HepG2 (cell line): ENCODE measurements around the gene SPAG5. TPM values are rescaled to one million over a fixed set of nuclear protein-coding genes. Genes with fewer than 3 reads are reported as not detected.

ENCODE experiments used
- ATAC-seq: fragments of 200-7000 bp; cut with Tn5 transposase; 3 replicates; pipeline ENCODE4 v1.9.1; 2020; ENCODE audit warnings: mild to moderate bottlenecking, moderate library complexity
- BruUV-seq: library from RNA; stranded (reverse); fragments of 400-500 nt; replicated peaks from 2 replicates; lab custom pipeline; 2021; lab: Mats Ljungman, UMichigan
- CTCF ChIA-PET: fragments of 300-600 bp; formaldehyde crosslinking; extraction: SDS; loops from one replicate; lab custom pipeline; 2021; ENCODE audit warnings: low total read pairs, inconsistent platforms, low intra/inter-chr PET ratio; lab: Yijun Ruan, JAX
- POLR2A ChIA-PET: fragments of 350-600 bp; sonication (Branson Sonifier 250); formaldehyde crosslinking; loops from one replicate; lab custom pipeline; 2020; ENCODE audit warnings: antibody characterized with exemption, inconsistent platforms; lab: Yijun Ruan, JAX
- DNase-seq: peaks from one replicate; pipeline ENCODE4 v3.0.0-alpha.2; 2015; ENCODE audit warnings: low spot score
- FAIRE-seq: peaks from 3 replicates; lab custom pipeline; 2011; peaks lifted over from hg19 to GRCh38; lab: Jason Lieb, UNC
- H2AFZ ChIP-seq: one replicate; pipeline ENCODE4 v1.6.1; 2011; ENCODE audit warnings: low read length, inconsistent platforms
- H3K27ac ChIP-seq: fragments of 300-600 bp; 3 replicates; pipeline ENCODE4 v1.8.0; 2011; ENCODE audit warnings: mixed run types, mild to moderate bottlenecking, mixed read lengths, low read length, inconsistent platforms; ENCODE audit not compliant: insufficient read depth; ENCODE audit errors: extremely low read length
- H3K27me3 ChIP-seq, 2 experiments: fragments of 200-600 bp in 1 of 2; 2 replicates in 1 of 2; 3 replicates in 1 of 2; pipeline versions ENCODE4 v1.6.0 to v1.8.0; 2011; ENCODE audit warnings: low read length in 2 of 2, mild to moderate bottlenecking in 2 of 2, moderate library complexity in 2 of 2, inconsistent platforms in 1 of 2; ENCODE audit not compliant: insufficient read depth in 2 of 2, control insufficient read depth in 1 of 2
- H3K36me3 ChIP-seq, 2 experiments: fragments of 200-600 bp in 1 of 2; replicated peaks in 1 of 2; 2 replicates in 1 of 2; 3 replicates in 1 of 2; pipeline versions ENCODE4 v1.5.1 to v1.8.0; 2011; ENCODE audit warnings: low read length in 2 of 2, inconsistent platforms in 1 of 2; ENCODE audit not compliant: insufficient read depth in 2 of 2, control insufficient read depth in 1 of 2
- H3K4me1 ChIP-seq: 2 replicates; pipeline ENCODE4 v1.5.1; 2012; ENCODE audit warnings: low read length, inconsistent platforms; ENCODE audit not compliant: insufficient read depth
- H3K4me2 ChIP-seq: 2 replicates; pipeline ENCODE4 v1.6.0; 2011; ENCODE audit warnings: low read depth, low read length, inconsistent platforms
- H3K4me3 ChIP-seq, 3 experiments: fragments of 200-600 bp in 1 of 3; sonication (generic), shearing (Covaris generic) in 1 of 3; replicated peaks in 1 of 3; 2 replicates each; pipeline ENCODE4 v1.5.1; 2011 to 2016; ENCODE audit warnings: low read length in 3 of 3, inconsistent platforms in 2 of 3, low read depth in 2 of 3, mild to moderate bottlenecking in 2 of 3, control low read depth in 1 of 3, mixed read lengths in 1 of 3; ENCODE audit not compliant: insufficient read depth in 1 of 3
- H3K79me2 ChIP-seq: one replicate; pipeline ENCODE4 v1.6.1; 2011; ENCODE audit warnings: low read length, inconsistent platforms; ENCODE audit not compliant: insufficient read depth
- H3K9ac ChIP-seq: 2 replicates; pipeline ENCODE4 v1.6.0; 2011; ENCODE audit warnings: mild to moderate bottlenecking, low read depth, low read length, inconsistent platforms; ENCODE audit not compliant: insufficient read depth
- H3K9me3 ChIP-seq: 2 replicates; pipeline ENCODE4 v1.5.1; 2012; ENCODE audit warnings: mild to moderate bottlenecking, low read length
- H4K20me1 ChIP-seq: 2 replicates; pipeline ENCODE4 v1.6.0; 2011; ENCODE audit warnings: inconsistent platforms, mild to moderate bottlenecking, low read length, moderate library complexity; ENCODE audit not compliant: insufficient read depth
- AGO2 ChIP-seq: fragments of 200-400 bp; formaldehyde crosslinking; optimal IDR thresholded peaks from 2 replicates; pipeline ENCODE3; 2017; ENCODE audit warnings: mild to moderate bottlenecking, low read depth, low read length, moderate library complexity
- MAZ ChIP-seq, 2 experiments: sonication (generic) in 1 of 2; formaldehyde crosslinking in 1 of 2; IDR thresholded peaks; 2 replicates each; pipeline versions ENCODE4 v1.5.0 to v1.6.1; 2012 to 2020; ENCODE audit warnings: low read depth in 2 of 2, mild to moderate bottlenecking in 2 of 2, borderline replicate concordance in 1 of 2, improper control_type of control experiment in 1 of 2, low read length in 1 of 2, missing genetic modification reagents in 1 of 2, moderate library complexity in 1 of 2
- PHF5A ChIP-seq: IDR thresholded peaks from one replicate; pipeline ENCODE4 v1.6.1; 2018; ENCODE audit warnings: low read depth, missing genetic modification reagents; ENCODE audit not compliant: unreplicated experiment
- RARG ChIP-seq: sonication (generic); formaldehyde crosslinking; IDR thresholded peaks from 2 replicates; pipeline ENCODE4 v1.4.0; 2020; ENCODE audit warnings: low read depth, mild to moderate bottlenecking, missing genetic modification reagents
- SETDB1 ChIP-seq: sonication (generic); formaldehyde crosslinking; IDR thresholded peaks from 2 replicates; pipeline ENCODE4 v1.5.1; 2020; ENCODE audit warnings: missing genetic modification reagents, mild to moderate bottlenecking, borderline replicate concordance
- SMAD1 ChIP-seq: sonication (generic); formaldehyde crosslinking; IDR thresholded peaks from 2 replicates; pipeline ENCODE4 v1.4.0; 2020; ENCODE audit warnings: missing genetic modification reagents, low read depth, mild to moderate bottlenecking, borderline replicate concordance
- SUZ12 ChIP-seq: fragments of 150-350 bp; IDR thresholded peaks from 2 replicates; pipeline ENCODE4 v1.6.1; 2014; ENCODE audit warnings: low read depth, low read length
- TMF1 ChIP-seq: sonication (generic); formaldehyde crosslinking; IDR thresholded peaks from 2 replicates; pipeline ENCODE4 v1.8.1; 2022; ENCODE audit warnings: low read depth, missing genetic modification reagents
- ZNF782 ChIP-seq: sonication (generic); formaldehyde crosslinking; IDR thresholded peaks from 2 replicates; pipeline ENCODE4 v1.4.0; 2020; ENCODE audit warnings: missing genetic modification reagents, mild to moderate bottlenecking, borderline replicate concordance
- WGBS: methylation state at CpG from one replicate; pipeline ENCODE4 v1.1.6; 2017; ENCODE audit warnings: low lambda C conversion rate; 5-methylcytosine and 5-hydroxymethylcytosine counted together
- in situ Hi-C: cut with HindIII; loops from 2 replicates; pipeline ENCODE4 v1.10.0; 2017; ENCODE audit warnings: low pct_unique_long_range_greater_than_20kb; ENCODE audit not compliant: extremely low pct_ligation_motif_present
- intact Hi-C: fragments of 100-400 bp; cut with micrococcal nuclease; formaldehyde crosslinking; loops from one replicate; pipeline ENCODE4 v1.10.0; 2022; ENCODE audit not compliant: unreplicated experiment
- polyA plus RNA-seq, 8 experiments: library from polyadenylated mRNA; depleted of rRNA in 3 of 8; stranded (reverse) in 7 of 8; unstranded in 1 of 8; fragments of >200 nt; fragmentation: Illumina TruSeq in 4 of 8; extraction: Trizol in 4 of 8; gene quantifications; 2 replicates each; pipeline versions ENCODE4 v1.2.1 to v1.2.3, GENCODE V29; 2011 to 2016; ENCODE audit warnings: low read depth in 4 of 8, missing spikeins in 1 of 8, mixed read lengths in 1 of 8; ENCODE audit not compliant: insufficient read depth in 1 of 8
- total RNA-seq, 5 experiments: library from RNA; depleted of rRNA; stranded (reverse); fragments of >200 nt; fragmentation: Illumina TruSeq; extraction: Trizol; gene quantifications; 2 replicates each; pipeline ENCODE4 v1.2.3, GENCODE V29; 2016; ENCODE audit warnings: low read depth in 1 of 5
- TF ChIP-seq, protein P1 (sequence below): sonication (generic); formaldehyde crosslinking; IDR thresholded peaks from 2 replicates; pipeline ENCODE4 v1.9.0; 2021; ENCODE audit warnings: mild to moderate bottlenecking, missing genetic modification reagents
- TF ChIP-seq, protein P2 (sequence below): sonication (generic); formaldehyde crosslinking; IDR thresholded peaks from 2 replicates; pipeline ENCODE4 v1.5.0; 2020; ENCODE audit warnings: mild to moderate bottlenecking, missing genetic modification reagents, borderline replicate concordance
- TF ChIP-seq, protein P3 (sequence below): sonication (generic); formaldehyde crosslinking; IDR thresholded peaks from 2 replicates; pipeline ENCODE4 v1.4.0; 2020; ENCODE audit warnings: missing genetic modification reagents

SPAG5 gene
- total and polyA plus RNA-seq, 2 of the 13 experiments (the other 11 are each of a cell fraction or from before 2014, with no cell fraction given): 41.4 to 98.0 TPM

DNA sequence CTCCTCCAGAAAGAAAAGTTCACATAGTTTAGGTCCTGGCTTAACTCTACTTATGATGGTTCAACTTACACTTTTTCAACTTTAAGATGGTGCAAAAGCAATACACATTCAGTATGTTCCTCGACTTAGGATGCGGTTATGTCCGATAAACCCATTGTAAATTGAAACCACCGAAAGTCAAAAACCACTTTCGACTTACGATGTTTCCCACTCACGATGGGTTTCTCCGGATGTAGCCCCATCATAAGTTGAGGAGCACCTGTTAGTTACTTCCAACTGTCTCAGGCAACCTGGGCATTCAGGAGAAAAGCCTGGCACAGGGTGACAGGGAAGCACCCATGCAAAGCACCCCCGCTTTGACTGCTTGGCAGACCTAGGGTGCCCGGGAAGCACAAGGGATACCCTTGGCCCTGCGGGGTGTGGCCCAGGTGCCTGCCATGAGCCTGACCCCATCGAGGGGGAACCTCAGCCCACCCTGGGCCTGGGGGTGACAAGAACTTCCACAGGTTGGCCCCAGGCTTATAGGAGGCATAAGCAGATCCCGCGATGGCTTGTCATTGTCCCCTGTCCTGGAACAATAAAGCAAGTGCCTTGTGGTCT is 60.4 kb downstream of the SPAG5 start:
- BruUV-seq: no TSS peak
- no peak overlapping the region for H3K4me3 ChIP-seq
- H3K79me2 ChIP-seq: no peaks in the 10 kb centered on the region
- no peaks in the 10 kb centered on the region for H4K20me1 ChIP-seq
- in situ Hi-C loops: no loop called here
- DNase-seq: no peak
- no peaks in the 10 kb centered on the region for H3K36me3 ChIP-seq
- no peak overlapping the region for H2AFZ ChIP-seq
- peaks cover 4 to 23% of the 10 kb centered on the region in 2 experiments; a peak in 4 of 5 replicates for H3K27me3 ChIP-seq
- H3K4me1 ChIP-seq: peaks cover 6% of the 10 kb centered on the region
- WGBS: 69% methylated on average over 10 of the region's 14 CpGs
- intact Hi-C loops: no loop called here
- no peak for FAIRE-seq
- H3K4me2 ChIP-seq: no peak overlapping the region
- H3K9me3 ChIP-seq: no peaks in the 10 kb centered on the region
- ChIA-PET POLR2A (no interaction called here), CTCF (no interaction called here)
- no peak overlapping the region for H3K9ac ChIP-seq
- ATAC-seq: no peak
- no peak overlapping the region for H3K27ac ChIP-seq
- TF ChIP-seq, protein P1, sequence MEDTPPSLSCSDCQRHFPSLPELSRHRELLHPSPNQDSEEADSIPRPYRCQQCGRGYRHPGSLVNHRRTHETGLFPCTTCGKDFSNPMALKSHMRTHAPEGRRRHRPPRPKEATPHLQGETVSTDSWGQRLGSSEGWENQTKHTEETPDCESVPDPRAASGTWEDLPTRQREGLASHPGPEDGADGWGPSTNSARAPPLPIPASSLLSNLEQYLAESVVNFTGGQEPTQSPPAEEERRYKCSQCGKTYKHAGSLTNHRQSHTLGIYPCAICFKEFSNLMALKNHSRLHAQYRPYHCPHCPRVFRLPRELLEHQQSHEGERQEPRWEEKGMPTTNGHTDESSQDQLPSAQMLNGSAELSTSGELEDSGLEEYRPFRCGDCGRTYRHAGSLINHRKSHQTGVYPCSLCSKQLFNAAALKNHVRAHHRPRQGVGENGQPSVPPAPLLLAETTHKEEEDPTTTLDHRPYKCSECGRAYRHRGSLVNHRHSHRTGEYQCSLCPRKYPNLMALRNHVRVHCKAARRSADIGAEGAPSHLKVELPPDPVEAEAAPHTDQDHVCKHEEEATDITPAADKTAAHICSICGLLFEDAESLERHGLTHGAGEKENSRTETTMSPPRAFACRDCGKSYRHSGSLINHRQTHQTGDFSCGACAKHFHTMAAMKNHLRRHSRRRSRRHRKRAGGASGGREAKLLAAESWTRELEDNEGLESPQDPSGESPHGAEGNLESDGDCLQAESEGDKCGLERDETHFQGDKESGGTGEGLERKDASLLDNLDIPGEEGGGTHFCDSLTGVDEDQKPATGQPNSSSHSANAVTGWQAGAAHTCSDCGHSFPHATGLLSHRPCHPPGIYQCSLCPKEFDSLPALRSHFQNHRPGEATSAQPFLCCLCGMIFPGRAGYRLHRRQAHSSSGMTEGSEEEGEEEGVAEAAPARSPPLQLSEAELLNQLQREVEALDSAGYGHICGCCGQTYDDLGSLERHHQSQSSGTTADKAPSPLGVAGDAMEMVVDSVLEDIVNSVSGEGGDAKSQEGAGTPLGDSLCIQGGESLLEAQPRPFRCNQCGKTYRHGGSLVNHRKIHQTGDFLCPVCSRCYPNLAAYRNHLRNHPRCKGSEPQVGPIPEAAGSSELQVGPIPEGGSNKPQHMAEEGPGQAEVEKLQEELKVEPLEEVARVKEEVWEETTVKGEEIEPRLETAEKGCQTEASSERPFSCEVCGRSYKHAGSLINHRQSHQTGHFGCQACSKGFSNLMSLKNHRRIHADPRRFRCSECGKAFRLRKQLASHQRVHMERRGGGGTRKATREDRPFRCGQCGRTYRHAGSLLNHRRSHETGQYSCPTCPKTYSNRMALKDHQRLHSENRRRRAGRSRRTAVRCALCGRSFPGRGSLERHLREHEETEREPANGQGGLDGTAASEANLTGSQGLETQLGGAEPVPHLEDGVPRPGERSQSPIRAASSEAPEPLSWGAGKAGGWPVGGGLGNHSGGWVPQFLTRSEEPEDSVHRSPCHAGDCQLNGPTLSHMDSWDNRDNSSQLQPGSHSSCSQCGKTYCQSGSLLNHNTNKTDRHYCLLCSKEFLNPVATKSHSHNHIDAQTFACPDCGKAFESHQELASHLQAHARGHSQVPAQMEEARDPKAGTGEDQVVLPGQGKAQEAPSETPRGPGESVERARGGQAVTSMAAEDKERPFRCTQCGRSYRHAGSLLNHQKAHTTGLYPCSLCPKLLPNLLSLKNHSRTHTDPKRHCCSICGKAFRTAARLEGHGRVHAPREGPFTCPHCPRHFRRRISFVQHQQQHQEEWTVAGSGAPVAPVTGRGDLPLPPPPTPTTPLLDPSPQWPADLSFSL: no peak
- TF ChIP-seq ZNF782: no peak
- TF ChIP-seq, protein P2, sequence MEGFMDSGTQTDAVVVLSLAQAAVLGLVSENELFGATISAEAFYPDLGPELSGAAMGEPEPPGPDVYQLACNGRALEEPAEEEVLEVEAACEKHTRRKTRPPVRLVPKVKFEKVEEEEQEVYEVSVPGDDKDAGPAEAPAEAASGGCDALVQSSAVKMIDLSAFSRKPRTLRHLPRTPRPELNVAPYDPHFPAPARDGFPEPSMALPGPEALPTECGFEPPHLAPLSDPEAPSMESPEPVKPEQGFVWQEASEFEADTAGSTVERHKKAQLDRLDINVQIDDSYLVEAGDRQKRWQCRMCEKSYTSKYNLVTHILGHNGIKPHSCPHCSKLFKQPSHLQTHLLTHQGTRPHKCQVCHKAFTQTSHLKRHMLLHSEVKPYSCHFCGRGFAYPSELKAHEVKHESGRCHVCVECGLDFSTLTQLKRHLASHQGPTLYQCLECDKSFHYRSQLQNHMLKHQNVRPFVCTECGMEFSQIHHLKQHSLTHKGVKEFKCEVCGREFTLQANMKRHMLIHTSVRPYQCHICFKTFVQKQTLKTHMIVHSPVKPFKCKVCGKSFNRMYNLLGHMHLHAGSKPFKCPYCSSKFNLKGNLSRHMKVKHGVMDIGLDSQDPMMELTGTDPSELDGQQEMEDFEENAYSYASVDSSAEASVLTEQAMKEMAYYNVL (CRISPR knock-in tag): no peak
- no peak for TF ChIP-seq TMF1 (CRISPR knock-in tag)
- no peak for TF ChIP-seq SMAD1 (CRISPR knock-in tag)
- TF ChIP-seq AGO2: no peak
- no peak for TF ChIP-seq SUZ12
- no peak for TF ChIP-seq RARG
- TF ChIP-seq MAZ (IDR thresholded peaks at IDR 0.05; ENCODE audit: borderline replicate concordance, low read depth, low read length): no peak
- no peak for TF ChIP-seq MAZ (CRISPR knock-in tag; IDR thresholded peaks at IDR 0.05; ENCODE audit: low read depth)
- TF ChIP-seq, protein P3, sequence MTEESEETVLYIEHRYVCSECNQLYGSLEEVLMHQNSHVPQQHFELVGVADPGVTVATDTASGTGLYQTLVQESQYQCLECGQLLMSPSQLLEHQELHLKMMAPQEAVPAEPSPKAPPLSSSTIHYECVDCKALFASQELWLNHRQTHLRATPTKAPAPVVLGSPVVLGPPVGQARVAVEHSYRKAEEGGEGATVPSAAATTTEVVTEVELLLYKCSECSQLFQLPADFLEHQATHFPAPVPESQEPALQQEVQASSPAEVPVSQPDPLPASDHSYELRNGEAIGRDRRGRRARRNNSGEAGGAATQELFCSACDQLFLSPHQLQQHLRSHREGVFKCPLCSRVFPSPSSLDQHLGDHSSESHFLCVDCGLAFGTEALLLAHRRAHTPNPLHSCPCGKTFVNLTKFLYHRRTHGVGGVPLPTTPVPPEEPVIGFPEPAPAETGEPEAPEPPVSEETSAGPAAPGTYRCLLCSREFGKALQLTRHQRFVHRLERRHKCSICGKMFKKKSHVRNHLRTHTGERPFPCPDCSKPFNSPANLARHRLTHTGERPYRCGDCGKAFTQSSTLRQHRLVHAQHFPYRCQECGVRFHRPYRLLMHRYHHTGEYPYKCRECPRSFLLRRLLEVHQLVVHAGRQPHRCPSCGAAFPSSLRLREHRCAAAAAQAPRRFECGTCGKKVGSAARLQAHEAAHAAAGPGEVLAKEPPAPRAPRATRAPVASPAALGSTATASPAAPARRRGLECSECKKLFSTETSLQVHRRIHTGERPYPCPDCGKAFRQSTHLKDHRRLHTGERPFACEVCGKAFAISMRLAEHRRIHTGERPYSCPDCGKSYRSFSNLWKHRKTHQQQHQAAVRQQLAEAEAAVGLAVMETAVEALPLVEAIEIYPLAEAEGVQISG (CRISPR knock-in tag): no peak
- TF ChIP-seq SETDB1 (CRISPR knock-in tag): no peak
- TF ChIP-seq PHF5A (CRISPR knock-in tag): no peak
